ENCODE data around the gene XXYLT1. TPM values are rescaled to one million over a fixed set of nuclear protein-coding genes. Genes with fewer than 3 reads are reported as not detected.

Gene XXYLT1
- total RNA-seq, 1 donor from 2014 or later: 9.8 TPM

- intact Hi-C loops (cut with DNase I): no loop called here
- ATAC-seq: no peak
- TF ChIP-seq CTCF (IDR thresholded peaks at IDR 0.05): no peak
- H3K27ac ChIP-seq: no peak overlapping the region
- no peaks in the 10 kb centered on the region for H3K9me3 ChIP-seq
- H3K4me1 ChIP-seq: peaks cover 5% of the 10 kb centered on the region
- H3K4me3 ChIP-seq: no peak overlapping the region
- peak; percentile 47 for DNase-seq
- no peaks in the 10 kb centered on the region for H3K36me3 ChIP-seq
- H3K27me3 ChIP-seq: no peaks in the 10 kb centered on the region
Observed at GRCh38 chr3:195036574-195036973, 234.4 kb downstream of the XXYLT1 start.

- no peak overlapping the region for H3K4me3 ChIP-seq
- TF ChIP-seq CTCF (IDR thresholded peaks at IDR 0.05): no peak
- no peaks in the 10 kb centered on the region for H3K9me3 ChIP-seq
- H3K36me3 ChIP-seq: no peaks in the 10 kb centered on the region
- H3K27ac ChIP-seq: no peak overlapping the region
- peak; percentile 45 for DNase-seq
- no peak for ATAC-seq
- peaks cover 5% of the 10 kb centered on the region for H3K4me1 ChIP-seq
- intact Hi-C loops (cut with DNase I): no loop called here
- H3K27me3 ChIP-seq: no peaks in the 10 kb centered on the region
Observed at GRCh38 chr3:195036203-195036505, 234.8 kb downstream of the XXYLT1 start.

- ATAC-seq (no peak), DNase-seq (peak; percentile 65)
- Histone ChIP-seq H3K36me3 (no peaks in the 10 kb centered on the region), H3K27ac (no peak overlapping the region), H3K9me3 (no peaks in the 10 kb centered on the region), H3K4me3 (no peak overlapping the region), H3K4me1 (peaks cover 5% of the 10 kb centered on the region), H3K27me3 (no peaks in the 10 kb centered on the region)
- intact Hi-C loops (cut with DNase I): no loop called here
- no peak for TF ChIP-seq CTCF (IDR thresholded peaks at IDR 0.05)
Observed at GRCh38 chr3:195035345-195036202, 235.4 kb downstream of the XXYLT1 start.

- Histone ChIP-seq H3K4me3 (no peak overlapping the region), H3K36me3 (no peaks in the 10 kb centered on the region), H3K27me3 (no peaks in the 10 kb centered on the region), H3K27ac (no peak overlapping the region), H3K9me3 (no peaks in the 10 kb centered on the region), H3K4me1 (peaks cover 13% of the 10 kb centered on the region)
- no peak for TF ChIP-seq CTCF (IDR thresholded peaks at IDR 0.05)
- peak; percentile 46 for DNase-seq
- ATAC-seq: no peak
- intact Hi-C loops (cut with DNase I): no loop called here
Observed at GRCh38 chr3:195034541-195034940, 236.4 kb downstream of the XXYLT1 start.

- H3K27ac ChIP-seq: no peak overlapping the region
- intact Hi-C loops (cut with DNase I): no loop called here
- peaks cover 13% of the 10 kb centered on the region for H3K4me1 ChIP-seq
- H3K27me3 ChIP-seq: no peaks in the 10 kb centered on the region
- no peak overlapping the region for H3K4me3 ChIP-seq
- ATAC-seq (no peak), DNase-seq (peak; percentile 21)
- no peaks in the 10 kb centered on the region for H3K36me3 ChIP-seq
- no peak for TF ChIP-seq CTCF (IDR thresholded peaks at IDR 0.05)
- H3K9me3 ChIP-seq: no peaks in the 10 kb centered on the region
Observed at GRCh38 chr3:195034101-195034500, 236.9 kb downstream of the XXYLT1 start.
